HG03064 (cell line): Measurements from ENCODE around the gene DTHD1.

Experiments
- ATAC-seq: cut with Tn5 transposase; IDR thresholded peaks from one replicate; pipeline ENCODE4 v1.9.1; 2021; ENCODE audit warnings: low read depth; ENCODE audit not compliant: unreplicated experiment

DTHD1 gene

GRCh38 chr4:36281384-36282106 is at the start of gene DTHD1:
DTHD1 (plus strand) TSS chr4:36281616; CDS start chr4:36281759, 143 bp downstream.
- ATAC-seq: no peak

GRCh38 chr4:36233567-36234266 is 47.7 kb upstream of the DTHD1 start:
- ATAC-seq: no peak

GRCh38 chr4:36235306-36235705 is 46.1 kb upstream of the DTHD1 start:
- ATAC-seq: no peak

- ATAC-seq: no peak
Measured at GRCh38 chr4:36236159-36236558, 45.3 kb upstream of the DTHD1 start.

GRCh38 chr4:36237366-36238313 is 43.8 kb upstream of the DTHD1 start:
- no peak for ATAC-seq

- peak; percentile 53 for ATAC-seq
Measured at GRCh38 chr4:36241771-36242170, 39.6 kb upstream of the DTHD1 start.

- ATAC-seq: no peak
Measured at GRCh38 chr4:36242629-36243354, 38.6 kb upstream of the DTHD1 start.

GRCh38 chr4:36243355-36244256 is 37.8 kb upstream of the DTHD1 start:
- peak; percentile 26 for ATAC-seq

- ATAC-seq: peak; percentile 50
Measured at GRCh38 chr4:36244257-36245082, 36.9 kb upstream of the DTHD1 start, which contains the start of gene ARAP2. ARAP2 (minus strand) TSS chr4:36244514; CDS start chr4:36229486, 15,028 bp downstream.

- ATAC-seq: no peak
Measured at GRCh38 chr4:36249610-36250009, 31.8 kb upstream of the DTHD1 start.

- no peak for ATAC-seq
Measured at GRCh38 chr4:36251983-36252382, 29.4 kb upstream of the DTHD1 start.

GRCh38 chr4:36254371-36254770 is 27.0 kb upstream of the DTHD1 start:
- ATAC-seq: no peak

- peak; percentile 78 for ATAC-seq
Measured at GRCh38 chr4:36255577-36255976, 25.8 kb upstream of the DTHD1 start.

GRCh38 chr4:36256398-36256891 is 25.0 kb upstream of the DTHD1 start:
- peak; percentile 38 for ATAC-seq

- no peak for ATAC-seq
Measured at GRCh38 chr4:36260731-36261130, 20.7 kb upstream of the DTHD1 start.

- ATAC-seq: no peak
Measured at GRCh38 chr4:36264207-36264826, 17.1 kb upstream of the DTHD1 start.

GRCh38 chr4:36267486-36268268 is 13.7 kb upstream of the DTHD1 start:
- no peak for ATAC-seq
